Germinal center (tissue), 1 donor: ENCODE measurements around the gene BRICD5.

Experiments used
- DNase-seq: peaks from one replicate; pipeline ENCODE4 v3.0.0; 2012; ENCODE audit warnings: mixed read lengths, low spot score

The BRICD5 gene

DNA sequence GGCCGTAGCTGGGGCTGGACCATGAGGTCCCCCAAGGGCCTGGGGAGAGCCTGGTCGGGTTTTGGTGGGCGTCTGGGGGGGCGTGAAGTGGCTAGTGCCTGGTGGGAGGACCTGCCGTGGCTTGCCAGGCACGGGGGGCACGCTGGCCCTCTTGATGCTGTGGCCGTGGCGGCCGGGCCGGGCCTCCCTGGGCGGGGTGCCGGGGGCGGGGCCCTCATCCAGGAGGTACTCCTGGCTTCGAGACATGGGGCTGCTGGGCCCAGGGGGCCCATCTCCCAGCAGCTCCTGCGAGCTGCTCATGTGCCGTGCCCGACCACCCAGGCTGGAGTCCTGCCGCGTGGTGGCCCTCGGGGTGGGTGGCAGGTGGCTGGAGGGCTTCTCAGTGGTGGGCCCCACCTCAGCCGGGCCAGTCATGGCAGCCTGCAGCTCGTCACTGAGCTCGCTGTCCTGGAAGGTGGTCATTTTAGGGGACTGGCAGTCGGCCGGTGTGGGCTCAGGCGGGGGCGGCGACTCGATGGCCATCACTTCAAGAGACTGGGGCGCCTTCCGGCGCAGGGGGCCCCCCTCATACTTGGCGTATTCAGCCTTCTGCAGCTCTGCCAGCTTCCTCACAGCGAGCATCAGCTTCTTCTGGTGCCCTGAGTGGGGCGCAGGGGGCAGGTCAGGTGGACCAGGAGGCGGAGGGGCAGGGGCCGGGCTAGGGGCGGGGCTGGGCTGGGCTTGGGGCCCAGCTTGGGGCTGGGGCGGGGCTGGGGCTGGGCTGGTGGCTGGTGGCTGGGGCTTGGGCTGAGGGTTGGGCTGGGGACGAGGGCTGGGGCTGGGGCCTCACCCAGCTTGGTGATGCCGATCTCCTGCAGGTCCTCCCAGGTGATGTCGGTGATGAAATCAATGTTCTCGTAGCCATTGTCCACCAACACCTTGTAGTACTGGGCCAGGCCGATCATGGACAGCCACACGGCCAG is 29.4 kb downstream of the BRICD5 start:
- no peak for DNase-seq

DNA sequence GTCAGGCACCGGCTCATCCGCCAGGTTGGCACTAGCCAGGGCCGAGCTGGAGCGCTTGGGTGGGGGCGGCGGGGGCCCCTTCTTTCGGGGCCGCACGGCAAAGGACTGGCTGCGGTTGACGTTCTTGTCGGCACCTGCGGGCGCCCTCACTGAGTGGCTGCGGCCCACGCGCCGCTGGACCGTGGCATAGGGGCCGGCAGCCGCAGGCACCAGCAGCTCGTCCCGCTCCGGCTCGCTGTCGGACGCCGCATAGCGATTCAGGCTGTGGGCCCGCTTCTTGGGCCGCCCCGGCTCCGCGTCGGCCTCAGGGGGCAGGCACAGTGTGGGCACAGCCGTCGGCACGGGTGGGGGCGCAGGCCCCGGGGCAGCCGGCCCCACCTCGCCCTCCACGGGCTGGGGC is 30.2 kb downstream of the BRICD5 start:
- DNase-seq = no peak

DNA sequence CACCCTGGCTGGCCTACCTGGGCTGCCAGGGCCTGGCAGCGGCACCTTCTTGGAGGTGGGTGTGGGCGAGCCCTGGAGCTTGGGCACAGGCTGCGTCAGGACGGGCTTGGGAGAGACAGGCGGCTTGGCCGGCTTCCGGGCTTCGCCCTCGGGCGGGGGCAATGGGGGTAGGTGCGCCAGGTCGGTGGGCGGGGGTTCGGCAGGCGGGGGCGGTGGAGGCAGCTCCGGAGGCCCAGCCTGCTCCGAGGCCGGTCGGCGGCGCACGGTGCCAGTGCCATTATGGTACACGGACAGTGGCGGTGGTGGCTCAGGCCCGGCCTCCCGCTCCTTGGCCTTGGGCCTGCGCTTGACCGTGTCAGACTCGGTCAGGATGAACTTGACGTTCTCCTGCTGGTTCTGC is 31.1 kb downstream of the BRICD5 start:
- no peak for DNase-seq

DNA sequence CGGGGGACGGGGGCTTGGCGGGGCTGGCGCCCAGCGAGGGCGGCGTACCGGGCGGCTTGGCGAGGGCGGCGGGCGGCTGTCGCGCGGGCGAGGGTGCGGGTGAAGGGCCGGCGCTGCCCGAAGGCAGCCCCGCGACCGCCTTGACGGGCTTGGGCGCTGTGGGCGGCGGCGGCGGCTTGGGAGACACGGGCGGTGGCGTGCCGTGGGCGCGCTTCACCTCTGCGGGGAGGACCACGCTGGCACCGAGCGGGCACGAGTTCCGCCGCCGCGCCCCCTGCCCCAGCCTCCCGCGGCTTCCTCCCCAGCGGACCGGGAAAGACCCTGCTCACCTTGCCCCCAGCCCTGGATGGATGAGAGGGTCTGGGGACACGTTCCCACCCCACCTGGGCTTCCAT is 31.6 kb downstream of the BRICD5 start:
- DNase-seq = no peak

- no peak for DNase-seq
Observed at GRCh38 chr16:2178321-2179106, 32.1 kb downstream of the BRICD5 start.

GRCh38 chr16:2177561-2177960 is 33.1 kb downstream of the BRICD5 start:
- DNase-seq = no peak

GRCh38 chr16:2177101-2177500 is 33.6 kb downstream of the BRICD5 start:
- DNase-seq = no peak

GRCh38 chr16:2176047-2176446 is 34.6 kb downstream of the BRICD5 start:
- no peak for DNase-seq

- no peak for DNase-seq
Observed at GRCh38 chr16:2175454-2175853, 35.2 kb downstream of the BRICD5 start.

DNA sequence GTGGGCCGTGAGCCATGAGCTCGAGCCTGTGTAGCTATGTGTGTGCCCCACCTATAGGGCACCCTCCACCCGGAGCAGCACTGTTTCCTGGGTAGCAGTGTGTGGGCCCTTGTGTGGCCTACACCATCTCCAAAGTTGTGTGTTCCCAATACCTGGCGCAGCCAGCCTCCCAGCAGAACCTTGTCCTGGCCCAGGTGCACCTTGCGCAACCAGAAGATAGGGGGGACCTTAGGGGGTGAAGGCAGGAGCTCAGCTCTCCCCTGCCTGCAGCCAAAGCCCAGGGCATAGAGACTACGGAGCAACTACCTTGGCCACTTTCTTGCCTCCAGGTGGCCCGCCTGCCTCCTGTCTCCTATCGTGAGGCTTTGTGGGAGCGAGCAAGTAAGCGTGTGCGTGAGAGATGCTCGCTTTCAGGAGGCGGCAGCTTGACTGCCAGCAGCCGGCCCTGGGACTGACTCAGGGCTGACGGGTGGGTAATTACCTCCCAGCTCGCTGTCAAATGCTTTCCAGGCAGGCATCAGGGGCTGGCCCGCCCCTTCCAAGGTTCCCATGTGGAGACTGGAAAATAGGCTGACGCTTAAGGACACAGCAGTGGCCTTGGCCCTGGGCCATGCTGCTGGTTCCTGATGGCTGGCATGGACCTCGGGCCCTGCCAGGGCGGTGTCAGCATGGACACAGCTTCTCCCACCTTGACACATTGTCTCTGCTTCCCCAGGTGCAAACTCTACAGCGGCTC is 36.1 kb downstream of the BRICD5 start:
- DNase-seq = no peak

GRCh38 chr16:2173916-2174315 is 36.7 kb downstream of the BRICD5 start:
- no peak for DNase-seq

GRCh38 chr16:2173366-2173765 is 37.3 kb downstream of the BRICD5 start:
- no peak for DNase-seq

DNA sequence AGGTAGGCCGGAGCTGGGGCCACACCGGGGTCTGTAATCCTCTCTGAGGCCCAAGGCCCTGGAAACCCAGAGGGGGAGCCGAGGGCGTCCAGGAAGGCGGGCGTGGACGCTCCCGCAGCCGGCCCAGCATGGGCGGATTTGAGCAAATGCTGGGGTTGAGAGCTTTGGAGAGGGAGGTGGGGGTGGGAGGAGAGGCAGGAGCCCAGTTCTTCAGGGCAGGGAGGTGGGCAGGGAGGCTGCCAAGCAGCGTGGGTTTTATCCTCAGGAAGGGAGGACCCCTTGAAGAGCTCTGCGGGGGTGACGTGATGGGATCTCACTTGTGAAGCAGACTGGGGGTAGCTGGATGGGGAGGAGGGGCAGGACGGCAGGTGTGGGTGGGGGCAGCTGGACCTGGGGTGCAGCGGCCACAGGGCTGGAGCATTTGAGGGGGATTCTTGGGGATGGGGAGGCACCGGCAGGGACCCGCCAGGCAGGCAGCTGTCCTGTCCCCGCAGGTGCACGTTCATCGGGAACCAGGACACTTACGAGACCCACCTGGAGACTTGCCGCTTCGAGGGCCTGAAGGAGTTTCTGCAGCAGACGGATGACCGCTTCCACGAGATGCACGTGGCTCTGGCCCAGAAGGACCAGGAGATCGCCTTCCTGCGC is 37.9 kb downstream of the BRICD5 start:
- no peak for DNase-seq

GRCh38 chr16:2171601-2172178 is 39.0 kb downstream of the BRICD5 start:
- no peak for DNase-seq

DNA sequence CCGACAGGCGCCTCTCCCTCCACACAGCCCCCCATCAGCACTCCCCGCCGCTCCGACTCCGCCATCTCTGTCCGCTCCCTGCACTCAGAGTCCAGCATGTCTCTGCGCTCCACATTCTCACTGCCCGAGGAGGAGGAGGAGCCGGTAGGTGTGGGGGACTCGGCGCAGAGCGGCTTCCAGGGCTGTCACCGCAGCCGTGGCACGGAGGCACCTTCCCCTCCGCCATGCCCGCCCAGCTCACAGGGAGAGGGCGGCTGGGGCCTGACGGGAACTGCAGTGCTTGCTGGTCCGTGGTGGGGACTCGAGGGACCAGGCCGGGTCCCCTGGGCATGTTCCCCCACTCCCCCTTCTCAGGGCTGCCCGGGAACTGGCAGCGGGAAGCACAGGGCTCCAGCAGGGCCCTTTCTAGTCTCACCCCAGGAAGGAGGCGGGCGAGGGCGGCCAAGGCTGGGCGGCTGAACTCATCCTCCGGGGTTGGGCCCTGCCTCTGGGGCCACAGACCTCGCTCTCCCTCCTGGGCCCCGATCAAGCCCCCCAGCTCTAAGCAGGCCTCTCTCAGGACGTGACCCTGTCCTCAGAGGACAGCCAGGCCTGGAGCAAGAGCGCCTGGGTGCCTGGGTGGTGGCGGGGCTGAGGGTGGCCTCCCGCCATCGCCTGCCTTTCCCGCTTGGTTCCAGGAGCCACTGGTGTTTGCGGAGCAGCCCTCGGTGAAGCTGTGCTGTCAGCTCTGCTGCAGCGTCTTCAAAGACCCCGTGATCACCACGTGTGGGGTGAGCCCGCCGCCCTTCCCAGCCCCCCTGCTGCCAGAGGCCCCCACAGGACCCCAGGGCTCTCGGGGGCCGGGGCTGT is 39.9 kb downstream of the BRICD5 start:
- no peak for DNase-seq

- no peak for DNase-seq
Observed at GRCh38 chr16:2170080-2170479, 40.6 kb downstream of the BRICD5 start.

GRCh38 chr16:2167068-2167638 is 43.5 kb downstream of the BRICD5 start:
- DNase-seq = no peak

DNA sequence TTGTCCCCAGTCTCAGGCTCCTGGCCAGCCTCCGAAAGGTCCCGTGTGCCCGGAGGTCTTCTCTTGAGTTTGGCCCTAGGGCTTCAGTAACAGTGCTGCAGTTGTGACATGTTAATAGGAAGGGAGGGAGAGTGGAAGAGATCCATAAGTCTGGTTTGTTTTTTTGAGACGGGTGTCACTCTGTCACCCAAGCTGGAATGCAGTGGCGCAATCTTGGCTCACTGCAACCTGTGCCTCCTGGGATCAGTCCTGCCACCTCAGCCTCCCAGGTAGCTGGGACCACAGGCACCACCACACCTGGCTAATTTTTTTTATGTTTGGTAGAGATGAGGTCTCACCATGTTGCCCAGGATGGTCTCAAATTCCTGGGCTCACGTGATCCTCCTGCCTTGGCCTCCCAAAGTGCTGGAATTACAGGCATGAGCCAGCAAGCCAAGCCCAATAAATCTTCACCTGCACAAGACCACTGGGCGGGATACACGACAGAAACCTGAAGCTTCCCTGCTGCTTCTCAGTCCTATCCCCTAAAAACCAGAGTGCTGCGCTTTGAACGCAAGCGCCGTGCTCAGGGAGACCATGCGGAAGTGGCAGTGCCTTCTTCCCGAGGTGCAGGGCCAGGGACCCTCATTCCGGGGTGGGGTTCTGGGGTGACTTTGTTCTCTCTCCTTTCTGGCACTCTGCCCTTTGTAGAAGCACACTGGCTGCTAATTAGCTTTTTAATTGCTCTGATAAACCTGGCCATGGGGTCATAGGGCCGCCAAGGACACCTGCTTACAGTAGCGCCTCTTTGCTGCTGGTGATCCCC is 44.2 kb downstream of the BRICD5 start:
- DNase-seq = no peak

DNA sequence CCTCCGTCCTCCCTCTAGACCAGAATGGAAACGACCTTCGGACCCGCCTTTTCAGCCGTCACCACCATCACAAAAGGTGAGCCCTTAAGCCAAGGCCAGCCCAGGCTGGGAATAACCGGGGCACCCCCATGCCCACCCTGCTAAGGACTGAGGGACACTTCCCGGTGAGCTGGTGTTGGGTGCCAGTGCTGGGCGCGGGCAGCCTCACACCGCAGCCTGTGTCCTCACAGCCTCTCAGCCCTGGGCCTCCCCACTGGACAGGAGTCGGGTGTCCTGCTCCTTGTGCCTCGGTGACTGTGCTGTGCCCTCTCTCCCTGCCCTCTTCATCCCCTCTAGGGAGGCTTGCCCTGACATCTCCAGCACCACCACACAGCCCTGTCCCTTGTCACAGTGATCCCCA is 44.8 kb downstream of the BRICD5 start:
- no peak for DNase-seq
